Measurements from ENCODE around the gene ATG2A.

- no peak for TF ChIP-seq EZH2 (IDR thresholded peaks at IDR 0.05; ENCODE audit: borderline replicate concordance, low read depth, low read length, severe bottlenecking)
- TF ChIP-seq POLR2AphosphoS5 (IDR thresholded peaks at IDR 0.05; ENCODE audit: insufficient read depth, low read depth, low read length), result peak; percentile 86
- no peak for TF ChIP-seq CTCF (IDR thresholded peaks at IDR 0.05; ENCODE audit: extremely low read depth in 1 of 2, insufficient read depth in 1 of 2, low read depth in 1 of 2, low read length in 2 of 2)
Observed at GRCh38 chr11:64916775-64917662, at the start of gene ATG2A.
